Measurements from ENCODE around the gene FSCN2. TPM values are rescaled to one million over a fixed set of nuclear protein-coding genes. Genes with fewer than 3 reads are reported as not detected.

Gene FSCN2
- total RNA-seq, 4 donors from 2014 or later = 9.7 to 20.7 (median 17.0) TPM

DNA sequence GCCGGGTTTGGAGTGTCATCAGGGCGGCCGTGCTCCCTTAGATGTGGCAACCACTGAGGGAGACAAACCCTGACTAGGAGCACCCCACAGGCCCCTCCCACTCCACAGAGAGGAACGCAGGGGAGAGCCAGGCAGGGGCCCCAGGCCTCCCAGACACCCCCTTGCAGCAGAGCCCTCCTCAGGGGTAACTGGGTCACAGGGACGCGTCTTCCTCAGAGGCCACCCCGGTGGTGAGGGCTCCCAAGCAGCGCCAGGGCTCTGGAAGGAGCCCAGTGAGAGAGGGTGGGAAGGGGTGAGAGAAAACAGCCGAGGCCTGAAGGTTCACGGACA is 11.4 kb downstream of the FSCN2 start:
- Histone ChIP-seq H3K4me1 (peaks cover 0 to 11% of the 10 kb centered on the region in 2 donors), H3K9me3 (no peaks in the 10 kb centered on the region), H3K36me3 (peaks cover 10 to 22% of the 10 kb centered on the region in 2 donors), H3K27me3 (no peaks in the 10 kb centered on the region), H3K27ac (no peak overlapping the region), H3K4me3 (replicated peaks in 1 of 3) (no peak overlapping the region)
- intact Hi-C loops (cut with DNase I) = no loop called here
- TF ChIP-seq POLR2A (IDR thresholded peaks at IDR 0.05) = no peak
- TF ChIP-seq, protein P1, sequence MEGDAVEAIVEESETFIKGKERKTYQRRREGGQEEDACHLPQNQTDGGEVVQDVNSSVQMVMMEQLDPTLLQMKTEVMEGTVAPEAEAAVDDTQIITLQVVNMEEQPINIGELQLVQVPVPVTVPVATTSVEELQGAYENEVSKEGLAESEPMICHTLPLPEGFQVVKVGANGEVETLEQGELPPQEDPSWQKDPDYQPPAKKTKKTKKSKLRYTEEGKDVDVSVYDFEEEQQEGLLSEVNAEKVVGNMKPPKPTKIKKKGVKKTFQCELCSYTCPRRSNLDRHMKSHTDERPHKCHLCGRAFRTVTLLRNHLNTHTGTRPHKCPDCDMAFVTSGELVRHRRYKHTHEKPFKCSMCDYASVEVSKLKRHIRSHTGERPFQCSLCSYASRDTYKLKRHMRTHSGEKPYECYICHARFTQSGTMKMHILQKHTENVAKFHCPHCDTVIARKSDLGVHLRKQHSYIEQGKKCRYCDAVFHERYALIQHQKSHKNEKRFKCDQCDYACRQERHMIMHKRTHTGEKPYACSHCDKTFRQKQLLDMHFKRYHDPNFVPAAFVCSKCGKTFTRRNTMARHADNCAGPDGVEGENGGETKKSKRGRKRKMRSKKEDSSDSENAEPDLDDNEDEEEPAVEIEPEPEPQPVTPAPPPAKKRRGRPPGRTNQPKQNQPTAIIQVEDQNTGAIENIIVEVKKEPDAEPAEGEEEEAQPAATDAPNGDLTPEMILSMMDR (IDR thresholded peaks at IDR 0.05) = no peak
- WGBS, 2 donors = 83 to 87% methylated on average over 8 to 10 of the region's 10 CpGs
- DNase-seq = no peak

DNA sequence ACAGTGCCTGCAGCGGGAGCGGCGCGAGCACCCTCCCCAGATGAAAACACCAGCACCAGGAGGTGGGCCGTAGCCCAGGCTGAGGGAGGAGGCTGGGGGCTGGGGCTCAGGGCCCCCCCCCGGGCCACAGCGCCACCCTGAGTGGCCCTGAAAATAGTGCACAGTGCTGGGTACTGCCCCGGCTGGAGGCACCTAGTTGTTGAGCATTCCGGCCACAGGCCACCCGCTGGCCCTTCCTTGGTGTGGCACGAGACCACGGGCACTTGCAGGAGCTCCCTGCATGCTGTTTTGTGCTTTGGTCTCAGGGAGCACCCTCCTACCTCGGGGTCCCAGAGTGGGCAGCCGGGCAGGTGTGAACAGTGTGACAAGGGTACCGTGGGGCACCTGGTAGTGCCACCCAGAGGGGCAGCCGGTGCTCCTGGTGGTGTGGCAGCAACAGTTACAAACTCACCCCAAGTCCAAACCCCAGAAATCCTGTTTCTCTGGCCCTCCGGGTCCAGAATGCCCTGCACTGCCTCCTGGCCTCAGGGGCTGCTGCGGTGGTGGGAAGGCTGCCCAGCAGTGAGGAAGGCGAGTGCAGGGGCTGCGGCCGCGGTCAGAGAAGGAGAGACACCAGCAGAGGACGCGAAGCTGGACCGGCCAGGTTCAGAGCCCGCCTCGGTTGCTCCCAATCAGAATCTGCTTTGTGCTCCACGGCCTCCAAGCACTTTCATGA is 11.9 kb downstream of the FSCN2 start:
- no peak for DNase-seq
- H3K9me3 ChIP-seq = no peaks in the 10 kb centered on the region
- H3K27me3 ChIP-seq = no peaks in the 10 kb centered on the region
- H3K4me3 ChIP-seq (replicated peaks in 1 of 3) = no peak overlapping the region
- WGBS, 2 donors = 95% methylated on average over 17 to 21 of the region's 28 CpGs
- H3K4me1 ChIP-seq = peaks cover 0 to 11% of the 10 kb centered on the region in 2 donors
- no peak overlapping the region for H3K27ac ChIP-seq
- peaks cover 10 to 25% of the 10 kb centered on the region in 2 donors for H3K36me3 ChIP-seq
- TF ChIP-seq POLR2A (IDR thresholded peaks at IDR 0.05) = no peak
- TF ChIP-seq, protein P1 (IDR thresholded peaks at IDR 0.05) = no peak
- intact Hi-C loops (cut with DNase I) = loop anchor here (10.0 kb wide), 1 partner anchor 65 kb away; no protein-coding TSS in a partner anchor

DNA sequence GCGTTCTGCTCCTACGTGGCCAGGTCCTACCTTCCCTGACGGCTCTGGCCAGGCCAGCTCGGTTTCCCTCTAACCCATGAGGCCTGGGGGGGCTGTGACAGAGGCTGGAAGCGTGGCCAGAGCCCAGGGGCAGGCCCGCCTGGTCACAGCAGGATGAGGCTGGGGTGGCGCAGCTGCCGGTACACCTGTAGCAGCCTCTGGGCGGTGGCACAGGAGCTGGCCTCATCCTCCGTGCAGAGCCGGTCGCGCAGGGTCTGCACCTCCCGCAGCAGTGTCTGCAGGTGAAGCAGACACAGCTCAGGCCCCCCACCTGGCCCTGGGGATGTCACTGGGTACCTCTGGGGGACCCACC is 12.5 kb downstream of the FSCN2 start:
- no peak for DNase-seq
- H3K36me3 ChIP-seq = peaks cover 10 to 28% of the 10 kb centered on the region in 2 donors
- intact Hi-C loops (cut with DNase I) = loop anchor here (10.0 kb wide), 1 partner anchor 64 kb away; no protein-coding TSS in a partner anchor

DNA sequence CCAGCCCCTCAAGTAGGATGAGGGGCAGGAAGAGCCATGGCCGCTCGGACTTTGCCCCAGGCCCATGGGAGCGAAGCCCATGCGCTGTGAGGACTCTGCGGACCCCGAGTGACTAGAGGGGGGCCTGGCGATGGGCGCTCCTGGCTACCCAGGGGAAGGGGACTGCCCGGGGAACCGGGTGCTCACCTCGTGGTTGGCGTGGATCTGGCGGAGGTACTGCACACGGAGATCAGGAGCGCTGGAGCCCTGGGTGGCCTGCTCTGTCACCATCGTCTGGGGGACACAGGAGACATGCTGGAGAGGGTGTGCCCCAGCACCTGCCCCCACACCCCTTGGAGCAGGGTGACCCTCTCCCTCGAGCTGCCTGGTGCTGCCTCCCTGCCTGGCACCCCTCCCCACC is 12.9 kb downstream of the FSCN2 start:
- Histone ChIP-seq H3K27ac (no peak overlapping the region), H3K4me1 (peaks cover 0 to 11% of the 10 kb centered on the region in 2 donors), H3K4me3 (replicated peaks in 1 of 3) (no peak overlapping the region), H3K36me3 (peaks cover 13 to 28% of the 10 kb centered on the region in 2 donors), H3K9me3 (no peaks in the 10 kb centered on the region), H3K27me3 (no peaks in the 10 kb centered on the region)
- TF ChIP-seq, protein P1 (IDR thresholded peaks at IDR 0.05) = no peak
- TF ChIP-seq POLR2A (IDR thresholded peaks at IDR 0.05) = no peak
- WGBS, 2 donors = 88 to 90% methylated on average over 6 to 17 of the region's 17 CpGs
- DNase-seq = no peak
- intact Hi-C loops (cut with DNase I) = loop anchor here (10.0 kb wide), 1 partner anchor 64 kb away; no protein-coding TSS in a partner anchor

More for the DNA sequence above, 12.5 kb downstream of the FSCN2 start:
- TF ChIP-seq, protein P1 (IDR thresholded peaks at IDR 0.05) = no peak
- TF ChIP-seq POLR2A (IDR thresholded peaks at IDR 0.05) = no peak
- 82 to 93% methylated on average over 2 to 14 of the region's 14 CpGs for WGBS, 2 donors
- Histone ChIP-seq H3K27ac (no peak overlapping the region), H3K27me3 (no peaks in the 10 kb centered on the region), H3K4me3 (replicated peaks in 1 of 3) (no peak overlapping the region), H3K9me3 (no peaks in the 10 kb centered on the region), H3K4me1 (peaks cover 0 to 11% of the 10 kb centered on the region in 2 donors)
